Vagina (tissue), 2 donors: ENCODE data around the gene PIGS.

Experiments
- CTCF ChIP-seq, 3 experiments: fragments of 450-650 bp in 2 of 3; fragments of 200-600 bp in 1 of 3; sonication (generic) in 1 of 3; IDR thresholded peaks; one replicate each; pipeline ENCODE4 v1.5.1; 2017 to 2019; ENCODE audit warnings: antibody characterized with exemption in 3 of 3, mild to moderate bottlenecking in 2 of 3, moderate library complexity in 2 of 3
- POLR2A ChIP-seq, 2 donors: fragments of 450-650 bp; IDR thresholded peaks; one replicate each; pipeline ENCODE4 v1.6.1; 2017; ENCODE audit warnings: antibody characterized with exemption in 2 of 2, mild to moderate bottlenecking in 2 of 2, moderate library complexity in 2 of 2
- POLR2AphosphoS5 ChIP-seq, 2 donors: sonication (generic); formaldehyde crosslinking; IDR thresholded peaks; one replicate each; pipeline ENCODE4 v1.9.0; 2017; ENCODE audit warnings: antibody characterized with exemption in 2 of 2, mild to moderate bottlenecking in 2 of 2, low read depth in 1 of 2; ENCODE audit not compliant: insufficient read depth in 1 of 2

- TF ChIP-seq CTCF (IDR thresholded peaks at IDR 0.05) (no peak), POLR2AphosphoS5 (IDR thresholded peaks at IDR 0.05; ENCODE audit: insufficient read depth in 1 of 2, low read depth in 1 of 2) (no peak), POLR2A (IDR thresholded peaks at IDR 0.05) (no peak)
Measured at GRCh38 chr17:28547096-28547622, 24.2 kb downstream of the PIGS start.
